ENCODE measurements around the gene DOCK9. TPM values are rescaled to one million over a fixed set of nuclear protein-coding genes. Genes with fewer than 3 reads are reported as not detected.

The DOCK9 gene
- total RNA-seq, 1 donor, result 44.5 TPM

GRCh38 chr13:98792321-98792720 is 185.5 kb downstream of the DOCK9 start:
- H3K4me2 ChIP-seq (ENCODE audit: insufficient read depth, low read length), result no peak overlapping the region
- no peaks in the 10 kb centered on the region for H4K20me1 ChIP-seq (ENCODE audit: insufficient read depth, low read length)

GRCh38 chr13:98791611-98792010 is 186.3 kb downstream of the DOCK9 start:
- DNase-seq (ENCODE audit: insufficient read length, low spot score, missing footprints), result no peak
- no peaks in the 10 kb centered on the region for H4K20me1 ChIP-seq (ENCODE audit: insufficient read depth, low read length)
- no peak for TF ChIP-seq CTCF (IDR thresholded peaks at IDR 0.05; ENCODE audit: extremely low read depth, low read depth, low read length)
- H3K4me3 ChIP-seq (ENCODE audit: insufficient read depth, low read length), result no peak overlapping the region
- no peaks in the 10 kb centered on the region for H3K9me3 ChIP-seq (ENCODE audit: low read depth, low read length)
- H3K79me2 ChIP-seq (ENCODE audit: insufficient read depth, low read length), result no peaks in the 10 kb centered on the region
- no peak overlapping the region for H3K4me2 ChIP-seq (ENCODE audit: insufficient read depth, low read length)
- H3K27me3 ChIP-seq (ENCODE audit: insufficient read depth, low read length), result peaks cover 11% of the 10 kb centered on the region
- no peak overlapping the region for H3K27ac ChIP-seq (ENCODE audit: low read depth, low read length)
- no peaks in the 10 kb centered on the region for H3K36me3 ChIP-seq (ENCODE audit: insufficient read depth, low read length)
- H3K4me1 ChIP-seq (ENCODE audit: insufficient read depth, low read length), result no peaks in the 10 kb centered on the region
- H2AFZ ChIP-seq (ENCODE audit: low read length), result no peak overlapping the region

More at GRCh38 chr13:98792321-98792720, 185.5 kb downstream of the DOCK9 start:
- Histone ChIP-seq H3K36me3 (ENCODE audit: insufficient read depth, low read length) (no peaks in the 10 kb centered on the region), H3K79me2 (ENCODE audit: insufficient read depth, low read length) (no peaks in the 10 kb centered on the region), H2AFZ (ENCODE audit: low read length) (no peak overlapping the region), H3K4me3 (ENCODE audit: insufficient read depth, low read length) (no peak overlapping the region), H3K4me1 (ENCODE audit: insufficient read depth, low read length) (no peaks in the 10 kb centered on the region), H3K9me3 (ENCODE audit: low read depth, low read length) (no peaks in the 10 kb centered on the region), H3K27ac (ENCODE audit: low read depth, low read length) (no peak overlapping the region), H3K27me3 (ENCODE audit: insufficient read depth, low read length) (peaks cover 5% of the 10 kb centered on the region)
- no peak for DNase-seq (ENCODE audit: insufficient read length, low spot score, missing footprints)
- TF ChIP-seq CTCF (IDR thresholded peaks at IDR 0.05; ENCODE audit: extremely low read depth, low read depth, low read length), result no peak

GRCh38 chr13:98787996-98788395 is 189.9 kb downstream of the DOCK9 start:
- peak; percentile 53 for DNase-seq (ENCODE audit: insufficient read length, low spot score, missing footprints)
- no peak overlapping the region for H2AFZ ChIP-seq (ENCODE audit: low read length)
- H3K4me3 ChIP-seq (ENCODE audit: insufficient read depth, low read length), result no peak overlapping the region
- no peaks in the 10 kb centered on the region for H3K79me2 ChIP-seq (ENCODE audit: insufficient read depth, low read length)
- no peaks in the 10 kb centered on the region for H3K9me3 ChIP-seq (ENCODE audit: low read depth, low read length)
- no peak overlapping the region for H3K4me2 ChIP-seq (ENCODE audit: insufficient read depth, low read length)
- H3K4me1 ChIP-seq (ENCODE audit: insufficient read depth, low read length), result no peaks in the 10 kb centered on the region
- no peaks in the 10 kb centered on the region for H4K20me1 ChIP-seq (ENCODE audit: insufficient read depth, low read length)
- H3K27ac ChIP-seq (ENCODE audit: low read depth, low read length), result no peak overlapping the region
- no peak for TF ChIP-seq CTCF (IDR thresholded peaks at IDR 0.05; ENCODE audit: extremely low read depth, low read depth, low read length)
- peaks cover 30% of the 10 kb centered on the region for H3K27me3 ChIP-seq (ENCODE audit: insufficient read depth, low read length)
- H3K36me3 ChIP-seq (ENCODE audit: insufficient read depth, low read length), result no peaks in the 10 kb centered on the region

- H3K4me3 ChIP-seq (ENCODE audit: insufficient read depth, low read length), result no peak overlapping the region
- no peak for TF ChIP-seq CTCF (IDR thresholded peaks at IDR 0.05; ENCODE audit: extremely low read depth, low read depth, low read length)
- H3K79me2 ChIP-seq (ENCODE audit: insufficient read depth, low read length), result no peaks in the 10 kb centered on the region
- peaks cover 30% of the 10 kb centered on the region for H3K27me3 ChIP-seq (ENCODE audit: insufficient read depth, low read length)
- no peak overlapping the region for H3K4me2 ChIP-seq (ENCODE audit: insufficient read depth, low read length)
- H2AFZ ChIP-seq (ENCODE audit: low read length), result no peak overlapping the region
- no peaks in the 10 kb centered on the region for H3K4me1 ChIP-seq (ENCODE audit: insufficient read depth, low read length)
- no peaks in the 10 kb centered on the region for H3K36me3 ChIP-seq (ENCODE audit: insufficient read depth, low read length)
- DNase-seq (ENCODE audit: insufficient read length, low spot score, missing footprints), result no peak
- H3K27ac ChIP-seq (ENCODE audit: low read depth, low read length), result no peak overlapping the region
- H4K20me1 ChIP-seq (ENCODE audit: insufficient read depth, low read length), result no peaks in the 10 kb centered on the region
- H3K9me3 ChIP-seq (ENCODE audit: low read depth, low read length), result no peaks in the 10 kb centered on the region
Measured at GRCh38 chr13:98787173-98787572, 190.7 kb downstream of the DOCK9 start.

Measured in osteoblast (primary cell).